ENCODE results near the gene PRKCE. TPM values are rescaled to one million over a fixed set of nuclear protein-coding genes. Genes with fewer than 3 reads are reported as not detected.

Gene PRKCE
- total and polyA plus RNA-seq, 2 experiments from 2014 or later, result 9.6 to 11.9 TPM

- TF ChIP-seq EZH2phosphoT487 (IDR thresholded peaks at IDR 0.05; ENCODE audit: low read depth, severe bottlenecking, unreplicated experiment), result peak; percentile 64
- TF ChIP-seq, protein P1, sequence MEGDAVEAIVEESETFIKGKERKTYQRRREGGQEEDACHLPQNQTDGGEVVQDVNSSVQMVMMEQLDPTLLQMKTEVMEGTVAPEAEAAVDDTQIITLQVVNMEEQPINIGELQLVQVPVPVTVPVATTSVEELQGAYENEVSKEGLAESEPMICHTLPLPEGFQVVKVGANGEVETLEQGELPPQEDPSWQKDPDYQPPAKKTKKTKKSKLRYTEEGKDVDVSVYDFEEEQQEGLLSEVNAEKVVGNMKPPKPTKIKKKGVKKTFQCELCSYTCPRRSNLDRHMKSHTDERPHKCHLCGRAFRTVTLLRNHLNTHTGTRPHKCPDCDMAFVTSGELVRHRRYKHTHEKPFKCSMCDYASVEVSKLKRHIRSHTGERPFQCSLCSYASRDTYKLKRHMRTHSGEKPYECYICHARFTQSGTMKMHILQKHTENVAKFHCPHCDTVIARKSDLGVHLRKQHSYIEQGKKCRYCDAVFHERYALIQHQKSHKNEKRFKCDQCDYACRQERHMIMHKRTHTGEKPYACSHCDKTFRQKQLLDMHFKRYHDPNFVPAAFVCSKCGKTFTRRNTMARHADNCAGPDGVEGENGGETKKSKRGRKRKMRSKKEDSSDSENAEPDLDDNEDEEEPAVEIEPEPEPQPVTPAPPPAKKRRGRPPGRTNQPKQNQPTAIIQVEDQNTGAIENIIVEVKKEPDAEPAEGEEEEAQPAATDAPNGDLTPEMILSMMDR (IDR thresholded peaks at IDR 0.05; ENCODE audit: poor library complexity), result no peak
- no peak for TF ChIP-seq EZH2 (IDR thresholded peaks at IDR 0.05; ENCODE audit: borderline replicate concordance)
- Histone ChIP-seq H3K9me3 (ENCODE audit: low read depth) (no peaks in the 10 kb centered on the region), H2AFZ (no peak overlapping the region), H3K9me2 (replicated peaks; ENCODE audit: insufficient read depth) (no peaks in the 10 kb centered on the region), H3K4me1 (ENCODE audit: insufficient read depth) (peaks cover 13% of the 10 kb centered on the region), H3K4me3 (no peak overlapping the region), H4K20me1 (ENCODE audit: insufficient read depth, poor library complexity, severe bottlenecking) (no peaks in the 10 kb centered on the region), H3K79me2 (no peaks in the 10 kb centered on the region), H3K27me3 (no peaks in the 10 kb centered on the region), H3K36me3 (replicated peaks; ENCODE audit: insufficient read depth, low read depth) (no peaks in the 10 kb centered on the region), H3K4me2 (no peak overlapping the region), H3K27ac (peak overlapping the region; percentile 8)
- no peak for DNase-seq (ENCODE audit: low spot score)
Measured at GRCh38 chr2:46123013-46123412, 471.5 kb downstream of the PRKCE start.

GRCh38 chr2:46125798-46126197, 474.3 kb downstream of the PRKCE start:
- no peak overlapping the region for H3K4me2 ChIP-seq

DNA sequence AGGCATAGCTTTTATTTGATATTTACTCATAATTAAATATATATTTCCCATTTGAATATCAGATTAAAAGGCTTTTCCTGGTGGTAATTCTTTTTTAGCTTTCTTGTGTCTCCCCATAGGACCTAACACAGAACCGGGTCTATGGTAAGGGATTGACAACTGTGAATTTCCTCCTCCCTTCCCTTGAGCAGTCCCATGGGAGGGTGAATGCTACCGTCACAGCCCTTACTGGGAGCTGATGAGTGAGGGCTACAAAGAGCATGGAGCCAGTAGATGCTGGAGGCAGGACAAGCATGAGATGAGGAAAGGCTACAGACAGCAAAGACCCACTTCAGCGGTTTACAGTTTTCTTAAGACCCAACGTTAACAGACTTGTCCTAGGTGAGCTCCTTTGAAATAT, 475.1 kb downstream of the PRKCE start:
- TF ChIP-seq, protein P1 (IDR thresholded peaks at IDR 0.05; ENCODE audit: poor library complexity), result no peak
- H3K79me2 ChIP-seq, result no peaks in the 10 kb centered on the region
- WGBS (ENCODE audit: low lambda C conversion rate, missing lambda C conversion rate), result 93% methylated on average over 4 of the region's 4 CpGs

More at GRCh38 chr2:46125798-46126197, 474.3 kb downstream of the PRKCE start:
- Histone ChIP-seq H3K79me2 (no peaks in the 10 kb centered on the region), H3K36me3 (replicated peaks; ENCODE audit: insufficient read depth, low read depth) (no peaks in the 10 kb centered on the region), H3K27ac (no peak overlapping the region), H4K20me1 (ENCODE audit: insufficient read depth, poor library complexity, severe bottlenecking) (no peaks in the 10 kb centered on the region), H3K27me3 (no peaks in the 10 kb centered on the region), H3K9me3 (ENCODE audit: low read depth) (no peaks in the 10 kb centered on the region), H3K9me2 (replicated peaks; ENCODE audit: insufficient read depth) (no peaks in the 10 kb centered on the region), H3K4me1 (ENCODE audit: insufficient read depth) (peaks cover 6% of the 10 kb centered on the region), H2AFZ (no peak overlapping the region), H3K4me3 (no peak overlapping the region)
- 98% methylated on average over 4 of the region's 4 CpGs for WGBS (ENCODE audit: low lambda C conversion rate, missing lambda C conversion rate)
- no peak for TF ChIP-seq EZH2phosphoT487 (IDR thresholded peaks at IDR 0.05; ENCODE audit: low read depth, severe bottlenecking, unreplicated experiment)
- TF ChIP-seq, protein P1 (IDR thresholded peaks at IDR 0.05; ENCODE audit: poor library complexity), result no peak
- TF ChIP-seq EZH2 (IDR thresholded peaks at IDR 0.05; ENCODE audit: borderline replicate concordance), result no peak
- DNase-seq (ENCODE audit: low spot score), result no peak

GRCh38 chr2:46127176-46127575, 475.7 kb downstream of the PRKCE start:
- 68% methylated on average over 3 of the region's 3 CpGs for WGBS (ENCODE audit: low lambda C conversion rate, missing lambda C conversion rate)
- no peak for DNase-seq (ENCODE audit: low spot score)
- Histone ChIP-seq H3K27ac (no peak overlapping the region), H2AFZ (no peak overlapping the region), H3K4me2 (no peak overlapping the region), H4K20me1 (ENCODE audit: insufficient read depth, poor library complexity, severe bottlenecking) (no peaks in the 10 kb centered on the region), H3K4me1 (ENCODE audit: insufficient read depth) (no peaks in the 10 kb centered on the region), H3K36me3 (replicated peaks; ENCODE audit: insufficient read depth, low read depth) (no peaks in the 10 kb centered on the region), H3K4me3 (no peak overlapping the region), H3K9me3 (ENCODE audit: low read depth) (no peaks in the 10 kb centered on the region), H3K9me2 (replicated peaks; ENCODE audit: insufficient read depth) (no peaks in the 10 kb centered on the region), H3K79me2 (no peaks in the 10 kb centered on the region), H3K27me3 (no peaks in the 10 kb centered on the region)
- TF ChIP-seq, protein P1 (IDR thresholded peaks at IDR 0.05; ENCODE audit: poor library complexity), result no peak
- TF ChIP-seq EZH2phosphoT487 (IDR thresholded peaks at IDR 0.05; ENCODE audit: low read depth, severe bottlenecking, unreplicated experiment), result no peak
- TF ChIP-seq EZH2 (IDR thresholded peaks at IDR 0.05; ENCODE audit: borderline replicate concordance), result no peak

More for the DNA sequence above, 475.1 kb downstream of the PRKCE start:
- H3K9me2 ChIP-seq (replicated peaks; ENCODE audit: insufficient read depth), result no peaks in the 10 kb centered on the region
- no peaks in the 10 kb centered on the region for H3K36me3 ChIP-seq (replicated peaks; ENCODE audit: insufficient read depth, low read depth)
- H3K27me3 ChIP-seq, result no peaks in the 10 kb centered on the region
- no peak overlapping the region for H2AFZ ChIP-seq
- no peak for DNase-seq (ENCODE audit: low spot score)
- H3K4me1 ChIP-seq (ENCODE audit: insufficient read depth), result peaks cover 2% of the 10 kb centered on the region
- H3K4me3 ChIP-seq, result no peak overlapping the region
- no peaks in the 10 kb centered on the region for H3K9me3 ChIP-seq (ENCODE audit: low read depth)
- no peak overlapping the region for H3K4me2 ChIP-seq
- H4K20me1 ChIP-seq (ENCODE audit: insufficient read depth, poor library complexity, severe bottlenecking), result no peaks in the 10 kb centered on the region
- no peak overlapping the region for H3K27ac ChIP-seq
